Astrocyte of the hippocampus (primary cell): ENCODE data around the gene UQCR11.

ENCODE experiments used
- DNase-seq: peaks from one replicate; pipeline ENCODE4 v3.0.0; 2011; ENCODE audit warnings: low read depth, low spot score

The UQCR11 gene

GRCh38 chr19:1636325-1637236, 31.3 kb upstream of the UQCR11 start:
- DNase-seq = no peak

GRCh38 chr19:1634938-1635243, 29.6 kb upstream of the UQCR11 start:
- DNase-seq = no peak

- no peak for DNase-seq
These were observed 29.1 kb upstream of the UQCR11 start for GRCh38 chr19:1634242-1634937.

- no peak for DNase-seq
These were observed 28.1 kb upstream of the UQCR11 start for GRCh38 chr19:1633269-1633826.

GRCh38 chr19:1632462-1633268, 27.4 kb upstream of the UQCR11 start:
- no peak for DNase-seq

- no peak for DNase-seq
These were observed 26.4 kb upstream of the UQCR11 start for GRCh38 chr19:1631557-1632100.

GRCh38 chr19:1630811-1631210, 25.5 kb upstream of the UQCR11 start:
- no peak for DNase-seq

GRCh38 chr19:1630012-1630411, 24.8 kb upstream of the UQCR11 start:
- DNase-seq = no peak

- no peak for DNase-seq
These were observed 24.1 kb upstream of the UQCR11 start for GRCh38 chr19:1629256-1629808.

GRCh38 chr19:1627194-1627593, 21.9 kb upstream of the UQCR11 start:
- no peak for DNase-seq

- DNase-seq = peak; percentile 28
These were observed 21.3 kb upstream of the UQCR11 start for GRCh38 chr19:1626417-1627010.

GRCh38 chr19:1624458-1624857, 19.2 kb upstream of the UQCR11 start:
- peak; percentile 65 for DNase-seq

- DNase-seq = no peak
These were observed 17.3 kb upstream of the UQCR11 start for GRCh38 chr19:1622541-1622940.

GRCh38 chr19:1622007-1622406, 16.7 kb upstream of the UQCR11 start:
- DNase-seq = no peak

GRCh38 chr19:1621574-1621973, 16.3 kb upstream of the UQCR11 start:
- DNase-seq = no peak

- no peak for DNase-seq
These were observed 15.8 kb upstream of the UQCR11 start for GRCh38 chr19:1621021-1621420.

- DNase-seq = no peak
These were observed 15.2 kb upstream of the UQCR11 start for GRCh38 chr19:1620502-1620901.

- DNase-seq = no peak
These were observed 14.4 kb upstream of the UQCR11 start for GRCh38 chr19:1619703-1620102.

- DNase-seq = no peak
These were observed 13.8 kb upstream of the UQCR11 start for GRCh38 chr19:1619094-1619439.

- DNase-seq = peak; percentile 58
These were observed 13.2 kb upstream of the UQCR11 start for GRCh38 chr19:1618157-1619093.
